WTC11 (cell line): ENCODE data around the gene RXRA.

Experiments
- EMX1 ChIP-seq: fragments of 250-450 bp; sonication (Bioruptor Pico); IDR thresholded peaks from 2 replicates; pipeline ENCODE4 v1.8.0; 2021; ENCODE audit warnings: mild to moderate bottlenecking
- ETV6 ChIP-seq: sonication (generic); formaldehyde crosslinking; IDR thresholded peaks from 2 replicates; pipeline ENCODE4 v1.8.1; 2022; ENCODE audit warnings: mild to moderate bottlenecking, missing genetic modification reagents
- FOXP4 ChIP-seq: sonication (generic); formaldehyde crosslinking; IDR thresholded peaks from 2 replicates; pipeline ENCODE4 v1.8.0; 2022; ENCODE audit warnings: mild to moderate bottlenecking, missing genetic modification reagents
- IRF1 ChIP-seq: sonication (generic); formaldehyde crosslinking; IDR thresholded peaks from 2 replicates; pipeline ENCODE4 v1.8.0; 2023; ENCODE audit warnings: missing genetic modification reagents
- MAX ChIP-seq: sonication (generic); formaldehyde crosslinking; IDR thresholded peaks from 2 replicates; pipeline ENCODE4 v1.8.0; 2022; ENCODE audit warnings: mild to moderate bottlenecking, missing genetic modification reagents
- SMAD3 ChIP-seq: sonication (generic); formaldehyde crosslinking; IDR thresholded peaks from 2 replicates; pipeline ENCODE4 v1.8.0; 2022; ENCODE audit warnings: missing genetic modification reagents, mild to moderate bottlenecking, borderline replicate concordance
- SP1 ChIP-seq: sonication (generic); formaldehyde crosslinking; conservative IDR thresholded peaks from 2 replicates; pipeline ENCODE4 v1.8.1; 2022; ENCODE audit warnings: missing genetic modification reagents
- TEAD4 ChIP-seq: sonication (generic); formaldehyde crosslinking; IDR thresholded peaks from 2 replicates; pipeline ENCODE4 v1.8.0; 2022; ENCODE audit warnings: mild to moderate bottlenecking, missing genetic modification reagents
- ZNF317 ChIP-seq: sonication (generic); formaldehyde crosslinking; IDR thresholded peaks from 2 replicates; pipeline ENCODE4 v1.8.1; 2023; ENCODE audit warnings: low read depth, mild to moderate bottlenecking, moderate library complexity, missing genetic modification reagents, borderline replicate concordance
- ZNF423 ChIP-seq: fragments of 250-450 bp; sonication (Bioruptor Pico); IDR thresholded peaks from 2 replicates; pipeline ENCODE4 v2.1.2; 2022; ENCODE audit warnings: mild to moderate bottlenecking, moderate library complexity
- TF ChIP-seq, protein P1 (sequence below): fragments of 200-600 bp; IDR thresholded peaks from 2 replicates; pipeline ENCODE4 v1.8.0; 2022; ENCODE audit warnings: antibody characterized with exemption
- TF ChIP-seq, protein P2 (sequence below): sonication (generic); formaldehyde crosslinking; IDR thresholded peaks from 2 replicates; pipeline ENCODE4 v1.8.1; 2023; ENCODE audit warnings: mild to moderate bottlenecking, missing genetic modification reagents
- TF ChIP-seq, protein P3 (sequence below): sonication (generic); formaldehyde crosslinking; IDR thresholded peaks from 2 replicates; pipeline ENCODE4 v1.8.0; 2022; ENCODE audit warnings: missing genetic modification reagents

GRCh38 chr9:134283692-134284265 is 42.5 kb upstream of the RXRA start:
- no peak for TF ChIP-seq ZNF317 (CRISPR knock-in tag)
- TF ChIP-seq, protein P1, sequence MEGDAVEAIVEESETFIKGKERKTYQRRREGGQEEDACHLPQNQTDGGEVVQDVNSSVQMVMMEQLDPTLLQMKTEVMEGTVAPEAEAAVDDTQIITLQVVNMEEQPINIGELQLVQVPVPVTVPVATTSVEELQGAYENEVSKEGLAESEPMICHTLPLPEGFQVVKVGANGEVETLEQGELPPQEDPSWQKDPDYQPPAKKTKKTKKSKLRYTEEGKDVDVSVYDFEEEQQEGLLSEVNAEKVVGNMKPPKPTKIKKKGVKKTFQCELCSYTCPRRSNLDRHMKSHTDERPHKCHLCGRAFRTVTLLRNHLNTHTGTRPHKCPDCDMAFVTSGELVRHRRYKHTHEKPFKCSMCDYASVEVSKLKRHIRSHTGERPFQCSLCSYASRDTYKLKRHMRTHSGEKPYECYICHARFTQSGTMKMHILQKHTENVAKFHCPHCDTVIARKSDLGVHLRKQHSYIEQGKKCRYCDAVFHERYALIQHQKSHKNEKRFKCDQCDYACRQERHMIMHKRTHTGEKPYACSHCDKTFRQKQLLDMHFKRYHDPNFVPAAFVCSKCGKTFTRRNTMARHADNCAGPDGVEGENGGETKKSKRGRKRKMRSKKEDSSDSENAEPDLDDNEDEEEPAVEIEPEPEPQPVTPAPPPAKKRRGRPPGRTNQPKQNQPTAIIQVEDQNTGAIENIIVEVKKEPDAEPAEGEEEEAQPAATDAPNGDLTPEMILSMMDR = no peak
- TF ChIP-seq TEAD4 (CRISPR knock-in tag) = no peak
- no peak for TF ChIP-seq EMX1 (CRISPR knock-in tag)
- TF ChIP-seq FOXP4 (CRISPR knock-in tag) = no peak
- TF ChIP-seq SP1 (CRISPR knock-in tag) = no peak
- TF ChIP-seq, protein P2, sequence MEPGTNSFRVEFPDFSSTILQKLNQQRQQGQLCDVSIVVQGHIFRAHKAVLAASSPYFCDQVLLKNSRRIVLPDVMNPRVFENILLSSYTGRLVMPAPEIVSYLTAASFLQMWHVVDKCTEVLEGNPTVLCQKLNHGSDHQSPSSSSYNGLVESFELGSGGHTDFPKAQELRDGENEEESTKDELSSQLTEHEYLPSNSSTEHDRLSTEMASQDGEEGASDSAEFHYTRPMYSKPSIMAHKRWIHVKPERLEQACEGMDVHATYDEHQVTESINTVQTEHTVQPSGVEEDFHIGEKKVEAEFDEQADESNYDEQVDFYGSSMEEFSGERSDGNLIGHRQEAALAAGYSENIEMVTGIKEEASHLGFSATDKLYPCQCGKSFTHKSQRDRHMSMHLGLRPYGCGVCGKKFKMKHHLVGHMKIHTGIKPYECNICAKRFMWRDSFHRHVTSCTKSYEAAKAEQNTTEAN (CRISPR knock-in tag) = no peak
- no peak for TF ChIP-seq SMAD3 (CRISPR knock-in tag)
- no peak for TF ChIP-seq ZNF423 (CRISPR knock-in tag)
- TF ChIP-seq IRF1 (CRISPR knock-in tag) = no peak
- TF ChIP-seq ETV6 = no peak
- no peak for TF ChIP-seq MAX (CRISPR knock-in tag)
- TF ChIP-seq, protein P3, sequence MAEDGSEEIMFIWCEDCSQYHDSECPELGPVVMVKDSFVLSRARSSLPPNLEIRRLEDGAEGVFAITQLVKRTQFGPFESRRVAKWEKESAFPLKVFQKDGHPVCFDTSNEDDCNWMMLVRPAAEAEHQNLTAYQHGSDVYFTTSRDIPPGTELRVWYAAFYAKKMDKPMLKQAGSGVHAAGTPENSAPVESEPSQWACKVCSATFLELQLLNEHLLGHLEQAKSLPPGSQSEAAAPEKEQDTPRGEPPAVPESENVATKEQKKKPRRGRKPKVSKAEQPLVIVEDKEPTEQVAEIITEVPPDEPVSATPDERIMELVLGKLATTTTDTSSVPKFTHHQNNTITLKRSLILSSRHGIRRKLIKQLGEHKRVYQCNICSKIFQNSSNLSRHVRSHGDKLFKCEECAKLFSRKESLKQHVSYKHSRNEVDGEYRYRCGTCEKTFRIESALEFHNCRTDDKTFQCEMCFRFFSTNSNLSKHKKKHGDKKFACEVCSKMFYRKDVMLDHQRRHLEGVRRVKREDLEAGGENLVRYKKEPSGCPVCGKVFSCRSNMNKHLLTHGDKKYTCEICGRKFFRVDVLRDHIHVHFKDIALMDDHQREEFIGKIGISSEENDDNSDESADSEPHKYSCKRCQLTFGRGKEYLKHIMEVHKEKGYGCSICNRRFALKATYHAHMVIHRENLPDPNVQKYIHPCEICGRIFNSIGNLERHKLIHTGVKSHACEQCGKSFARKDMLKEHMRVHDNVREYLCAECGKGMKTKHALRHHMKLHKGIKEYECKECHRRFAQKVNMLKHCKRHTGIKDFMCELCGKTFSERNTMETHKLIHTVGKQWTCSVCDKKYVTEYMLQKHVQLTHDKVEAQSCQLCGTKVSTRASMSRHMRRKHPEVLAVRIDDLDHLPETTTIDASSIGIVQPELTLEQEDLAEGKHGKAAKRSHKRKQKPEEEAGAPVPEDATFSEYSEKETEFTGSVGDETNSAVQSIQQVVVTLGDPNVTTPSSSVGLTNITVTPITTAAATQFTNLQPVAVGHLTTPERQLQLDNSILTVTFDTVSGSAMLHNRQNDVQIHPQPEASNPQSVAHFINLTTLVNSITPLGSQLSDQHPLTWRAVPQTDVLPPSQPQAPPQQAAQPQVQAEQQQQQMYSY (CRISPR knock-in tag) = no peak
